SU-DHL-6 (cell line): Measurements from ENCODE around the gene NIPA2.

ENCODE experiments used
- H2AFZ ChIP-seq: fragments of 200-600 bp; sonication (generic); 2 replicates; pipeline ENCODE4 v1.6.1; 2014; ENCODE audit warnings: low read depth, mild to moderate bottlenecking, moderate library complexity, mixed read lengths, antibody characterized with exemption, low read length; ENCODE audit not compliant: severe bottlenecking
- H3F3A ChIP-seq: fragments of 200-600 bp; shearing (Covaris generic); 2 replicates; pipeline ENCODE4 v1.6.0; 2016; ENCODE audit warnings: antibody characterized with exemption, mild to moderate bottlenecking; ENCODE audit not compliant: insufficient read depth
- H3K27ac ChIP-seq: fragments of 200-600 bp; sonication (generic); 2 replicates; pipeline ENCODE4 v1.5.1; 2016; ENCODE audit warnings: low read depth, mild to moderate bottlenecking, low read length, moderate library complexity, mixed read lengths
- H3K27me3 ChIP-seq: fragments of 200-600 bp; sonication (generic), shearing (Covaris generic); 2 replicates; pipeline ENCODE4 v1.6.0; 2014; ENCODE audit warnings: mild to moderate bottlenecking, low read length
- H3K36me3 ChIP-seq: fragments of 200-600 bp; sonication (generic); 2 replicates; pipeline ENCODE4 v1.6.1; 2014; ENCODE audit warnings: mild to moderate bottlenecking, low read length, mixed read lengths
- H3K4me2 ChIP-seq: fragments of 300-600, 200-600 bp; shearing (Covaris generic), sonication (generic); 2 replicates; pipeline ENCODE4 v1.6.0; 2014; ENCODE audit warnings: low read length, low read depth, mild to moderate bottlenecking; ENCODE audit not compliant: poor library complexity, severe bottlenecking
- H3K4me3 ChIP-seq: fragments of 200-600 bp; sonication (generic); 2 replicates; pipeline ENCODE4 v1.5.1; 2014; ENCODE audit warnings: antibody characterized with exemption, low read length, mild to moderate bottlenecking, mixed read lengths; ENCODE audit not compliant: insufficient read depth, poor library complexity, severe bottlenecking
- H3K79me2 ChIP-seq: fragments of 200-600 bp; sonication (generic); 2 replicates; pipeline ENCODE4 v1.6.1; 2014; ENCODE audit warnings: mild to moderate bottlenecking, low read length, moderate library complexity; ENCODE audit not compliant: insufficient read depth
- H3K9ac ChIP-seq: fragments of 200-600 bp; sonication (generic); 2 replicates; pipeline ENCODE4 v1.7.0; 2014; ENCODE audit warnings: mild to moderate bottlenecking, low read length
- H3K9me2 ChIP-seq: fragments of 200-600 bp; sonication (generic); replicated peaks from 2 replicates; pipeline ENCODE4 v1.6.1; 2014; ENCODE audit warnings: low read length; ENCODE audit not compliant: insufficient read depth
- H3K9me3 ChIP-seq: fragments of 200-600 bp; sonication (generic); 2 replicates; pipeline ENCODE4 v1.6.1; 2014; ENCODE audit warnings: low read length, mixed read lengths; ENCODE audit not compliant: insufficient read depth
- H4K20me1 ChIP-seq: fragments of 200-600 bp; sonication (generic); 2 replicates; pipeline ENCODE4 v1.6.1; 2014; ENCODE audit warnings: low read depth, mild to moderate bottlenecking, antibody characterized with exemption, low read length, moderate library complexity, mixed read lengths
- CTCF ChIP-seq: fragments of 200-600 bp; sonication (generic); IDR thresholded peaks from one replicate; pipeline ENCODE4 v1.5.1; 2017; ENCODE audit warnings: antibody characterized with exemption, mild to moderate bottlenecking, low read length, moderate library complexity; ENCODE audit not compliant: insufficient read depth, poor library complexity, severe bottlenecking
- EZH2phosphoT487 ChIP-seq: fragments of 200-600 bp; sonication (generic), shearing (Covaris generic); conservative IDR thresholded peaks from 2 replicates; pipeline ENCODE4 v1.6.1; 2018; ENCODE audit warnings: mild to moderate bottlenecking, antibody characterized with exemption, low read length, moderate library complexity, mixed read lengths

NIPA2 gene

GRCh38 chr15:22893881-22894280 lies 55.4 kb downstream of the NIPA2 start:
- H3K9me3 ChIP-seq: no peaks in the 10 kb centered on the region
- no peaks in the 10 kb centered on the region for H3K79me2 ChIP-seq
- no peak overlapping the region for H3K4me2 ChIP-seq
- TF ChIP-seq CTCF: no peak
- no peak for TF ChIP-seq EZH2phosphoT487
- H3F3A ChIP-seq: no peaks in the 10 kb centered on the region
- no peak overlapping the region for H3K4me3 ChIP-seq
- no peaks in the 10 kb centered on the region for H3K36me3 ChIP-seq
- H3K27ac ChIP-seq: no peak overlapping the region
- H4K20me1 ChIP-seq: no peaks in the 10 kb centered on the region
- H3K9ac ChIP-seq: no peak overlapping the region
- H2AFZ ChIP-seq: no peak overlapping the region
- no peaks in the 10 kb centered on the region for H3K9me2 ChIP-seq
- no peaks in the 10 kb centered on the region for H3K27me3 ChIP-seq

- TF ChIP-seq EZH2phosphoT487 (no peak), CTCF (no peak)
- Histone ChIP-seq H3K9ac (no peak overlapping the region), H3K9me3 (no peaks in the 10 kb centered on the region), H3K4me2 (no peak overlapping the region), H2AFZ (no peak overlapping the region), H3K36me3 (no peaks in the 10 kb centered on the region), H3K9me2 (no peaks in the 10 kb centered on the region), H3K79me2 (no peaks in the 10 kb centered on the region), H3K27me3 (no peaks in the 10 kb centered on the region), H3F3A (no peaks in the 10 kb centered on the region), H3K4me3 (no peak overlapping the region), H4K20me1 (no peaks in the 10 kb centered on the region), H3K27ac (no peak overlapping the region)
These were observed 57.2 kb downstream of the NIPA2 start for GRCh38 chr15:22895465-22896190.

GRCh38 chr15:22902046-22902445 lies 63.6 kb downstream of the NIPA2 start:
- no peak for TF ChIP-seq CTCF
- TF ChIP-seq EZH2phosphoT487: no peak
- Histone ChIP-seq H3K4me3 (no peak overlapping the region), H3K36me3 (no peaks in the 10 kb centered on the region), H3K27me3 (no peaks in the 10 kb centered on the region), H3K9ac (no peak overlapping the region), H3K27ac (no peak overlapping the region), H3F3A (no peaks in the 10 kb centered on the region), H3K9me3 (no peaks in the 10 kb centered on the region), H4K20me1 (no peaks in the 10 kb centered on the region), H3K4me2 (no peak overlapping the region), H3K9me2 (no peaks in the 10 kb centered on the region), H2AFZ (no peak overlapping the region), H3K79me2 (no peaks in the 10 kb centered on the region)
